Measurements from ENCODE around the gene ERCC1.
"Not testable (repeated sequence)": the region's sequence is repeated elsewhere in the genome, so short reads cannot be mapped to it uniquely, and the experiment has no call there.

The ERCC1 gene

DNA sequence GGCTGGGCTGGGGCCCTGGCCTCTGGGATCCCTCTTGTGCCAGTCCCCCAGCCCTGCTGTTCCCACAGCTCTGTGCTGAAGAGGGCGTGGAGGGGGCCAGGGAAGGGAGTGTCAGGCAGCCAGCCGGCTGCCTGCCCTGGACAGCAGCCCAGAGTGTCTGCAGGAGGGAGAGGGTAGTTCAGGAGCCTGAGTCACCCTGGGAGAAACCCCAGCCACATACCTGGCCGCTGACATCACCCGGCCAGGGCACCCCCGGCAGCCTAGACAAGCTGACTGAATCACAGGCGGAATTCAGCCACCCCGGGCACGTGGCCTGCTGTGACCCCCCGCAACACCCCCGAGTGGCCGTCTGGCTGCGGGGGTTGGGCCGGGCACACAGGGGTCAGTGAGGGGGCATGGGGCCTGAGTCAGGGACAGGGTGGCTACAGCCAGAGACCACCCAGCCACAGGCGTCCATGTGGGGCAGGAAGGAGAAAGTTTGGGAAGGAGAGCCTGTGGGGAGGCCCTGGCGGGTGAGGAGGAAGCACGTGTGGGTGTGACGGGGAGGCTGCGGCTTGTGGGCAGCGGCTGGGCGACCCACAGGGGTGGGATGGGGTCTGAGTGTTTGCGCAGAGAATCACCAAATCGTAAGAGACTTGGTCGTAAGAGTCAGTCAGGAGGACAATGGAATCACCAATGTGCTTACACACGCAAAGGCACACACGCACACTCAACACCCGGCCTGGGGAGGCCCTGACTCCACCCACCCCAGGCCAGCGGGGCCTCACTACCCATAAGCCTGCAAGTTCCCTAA, 32.2 kb upstream of the ERCC1 start:
- DNase-seq (ENCODE audit: low read depth in 2 of 2), result peak; percentile 53 to 57

DNA sequence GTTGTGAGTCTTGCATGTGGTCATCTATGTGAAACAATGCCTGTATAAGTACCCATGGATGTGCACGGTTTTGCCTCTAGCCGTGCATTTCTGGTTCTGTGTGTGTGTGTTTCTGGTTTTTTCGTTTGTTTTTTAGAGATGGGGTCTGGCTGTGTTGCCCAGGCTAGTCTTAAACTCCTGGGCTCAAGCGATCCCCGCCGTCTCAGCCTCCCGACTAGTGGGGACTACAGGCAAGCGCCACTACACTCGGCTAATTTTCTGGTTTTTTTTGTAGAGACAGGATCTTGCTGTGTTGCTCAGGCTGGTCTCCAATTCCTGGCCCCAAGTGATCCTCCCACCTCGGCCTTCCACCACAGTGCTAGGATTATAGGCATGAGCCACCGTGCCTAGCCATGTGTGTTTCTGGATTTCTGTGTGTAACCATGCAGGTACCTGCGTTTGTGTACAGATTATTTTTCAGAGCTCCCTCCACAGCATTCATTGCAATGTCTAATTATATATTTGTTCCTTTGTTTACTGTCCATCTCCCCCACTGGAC, 28.2 kb upstream of the ERCC1 start:
- no peak for DNase-seq (ENCODE audit: low read depth in 2 of 2)

DNA sequence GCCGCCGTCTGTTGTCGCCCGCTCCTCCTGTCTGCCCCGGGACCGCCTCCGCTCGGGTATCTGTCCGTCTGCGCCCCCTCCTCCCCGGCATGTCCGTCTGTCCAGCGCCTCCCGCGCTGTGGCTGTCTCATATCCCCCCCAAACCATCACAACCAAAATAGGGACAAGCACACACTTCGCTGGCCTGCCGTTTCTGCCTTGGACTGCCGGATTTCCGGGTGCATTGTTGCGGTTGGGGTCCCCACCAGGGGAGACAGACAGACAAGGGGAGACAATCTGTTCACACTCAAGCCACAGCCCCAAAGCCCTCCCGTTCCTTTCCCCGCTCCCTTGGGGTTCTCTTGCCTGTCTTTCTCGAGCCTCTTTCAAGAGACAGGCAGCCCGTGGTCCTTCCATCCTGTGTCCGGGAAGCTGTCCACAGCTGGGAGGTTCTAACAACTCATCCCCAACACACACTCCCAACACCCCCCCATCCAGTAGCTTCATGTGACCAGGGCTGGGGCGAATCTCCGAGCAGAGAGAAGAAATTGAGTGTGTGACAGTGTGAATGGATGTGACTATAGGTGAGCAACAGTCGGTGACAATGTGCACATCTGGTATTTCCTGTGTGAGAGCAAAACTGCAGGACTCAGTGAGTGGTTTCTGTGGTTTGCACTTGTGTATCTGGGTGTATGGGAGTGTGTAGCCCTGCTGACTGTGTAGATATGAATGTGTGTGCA, 27.6 kb upstream of the ERCC1 start:
- no peak for DNase-seq (ENCODE audit: low read depth in 2 of 2)

DNA sequence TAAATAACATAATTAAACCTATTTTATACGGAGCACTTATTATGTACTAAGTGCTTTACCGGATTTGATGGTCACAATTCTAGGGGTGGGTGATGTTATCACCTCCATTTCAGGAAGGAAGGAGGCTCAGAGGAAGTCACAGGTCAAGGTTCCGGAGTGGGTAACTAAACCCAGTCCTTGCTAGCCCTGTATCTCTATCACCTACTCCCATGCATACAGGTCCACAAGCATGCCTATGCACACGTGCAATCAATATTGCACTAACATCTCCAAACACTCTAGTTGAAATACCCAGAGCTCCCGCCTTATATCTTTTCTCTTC, 26.3 kb upstream of the ERCC1 start:
- no peak for DNase-seq (ENCODE audit: low read depth in 2 of 2)

DNA sequence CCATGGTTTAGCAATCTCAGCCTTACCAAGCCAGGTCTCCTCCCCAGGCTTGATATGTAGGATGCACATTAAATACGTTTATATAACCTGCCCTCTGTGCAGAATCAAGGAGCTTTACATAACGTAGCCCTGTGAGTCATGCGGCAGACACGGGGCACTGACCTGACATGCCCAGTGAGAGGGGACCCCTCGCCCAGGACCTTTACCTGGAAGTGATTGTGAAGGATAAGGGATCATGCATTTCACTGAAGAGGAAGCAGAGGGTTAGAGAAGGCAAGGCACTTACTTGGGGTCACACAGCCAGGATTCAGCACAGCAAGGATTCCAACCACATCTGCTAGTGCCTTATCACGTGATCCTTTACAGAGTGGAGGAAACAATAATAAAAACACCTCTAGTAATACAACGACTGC, 25.2 kb upstream of the ERCC1 start:
- no peak for DNase-seq (ENCODE audit: low read depth in 2 of 2)

DNA sequence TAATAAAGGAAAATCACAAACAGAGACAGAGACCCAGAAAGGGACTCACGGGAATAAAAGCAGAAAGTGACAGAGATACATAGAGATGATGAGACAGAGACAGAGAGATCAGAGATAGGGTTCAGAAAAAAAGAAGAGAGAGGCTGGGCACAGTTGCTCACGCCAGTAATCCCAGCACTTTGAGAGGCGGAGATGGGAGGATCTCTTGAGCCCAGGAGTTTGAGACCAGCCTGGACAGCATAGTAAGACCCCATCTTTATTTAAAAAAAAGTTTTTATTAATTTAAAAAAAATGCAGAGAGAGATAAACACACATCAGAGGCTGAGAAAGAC, 24.7 kb upstream of the ERCC1 start:
- no peak for DNase-seq (ENCODE audit: low read depth in 2 of 2)

DNA sequence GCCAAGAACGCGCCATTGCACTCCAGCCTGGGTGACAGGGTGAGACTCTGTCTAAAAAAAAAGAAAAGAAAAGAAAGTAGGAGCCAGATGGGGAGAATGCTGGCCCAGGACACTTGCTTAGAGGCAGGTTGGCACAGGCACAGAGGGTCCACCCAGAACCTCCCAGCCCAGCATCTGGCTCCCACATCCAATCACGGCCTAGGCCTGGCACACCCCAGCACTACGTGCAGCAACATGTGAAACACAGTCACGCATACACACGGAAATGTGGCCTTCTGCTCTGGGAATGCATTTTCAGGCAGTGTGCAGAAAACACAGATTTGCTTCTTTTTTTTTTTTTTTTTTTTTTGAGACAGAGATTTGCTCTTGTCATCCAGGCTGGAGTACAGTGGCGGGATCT, 23.2 kb upstream of the ERCC1 start:
- DNase-seq (ENCODE audit: low read depth in 2 of 2), result no peak

DNA sequence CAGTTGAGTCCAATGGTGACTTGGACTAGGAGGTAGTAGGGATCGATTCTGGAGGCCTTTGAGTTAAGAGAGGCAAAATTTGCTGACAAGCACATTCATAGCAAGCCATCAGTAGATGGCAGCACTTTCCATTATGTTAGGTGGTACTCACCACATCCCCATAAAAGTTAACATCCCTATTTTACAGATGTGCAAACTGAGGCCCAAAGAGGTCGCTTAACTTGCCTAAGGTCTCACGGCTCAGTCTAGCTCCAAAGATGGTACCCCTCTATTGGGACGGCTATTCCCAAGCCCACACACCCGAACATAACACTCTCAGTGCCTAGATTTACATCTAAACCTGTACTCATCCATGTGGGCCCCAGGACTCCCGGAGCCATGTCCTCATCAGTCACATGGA, 22.6 kb upstream of the ERCC1 start:
- DNase-seq (ENCODE audit: low read depth in 2 of 2), result no peak

DNA sequence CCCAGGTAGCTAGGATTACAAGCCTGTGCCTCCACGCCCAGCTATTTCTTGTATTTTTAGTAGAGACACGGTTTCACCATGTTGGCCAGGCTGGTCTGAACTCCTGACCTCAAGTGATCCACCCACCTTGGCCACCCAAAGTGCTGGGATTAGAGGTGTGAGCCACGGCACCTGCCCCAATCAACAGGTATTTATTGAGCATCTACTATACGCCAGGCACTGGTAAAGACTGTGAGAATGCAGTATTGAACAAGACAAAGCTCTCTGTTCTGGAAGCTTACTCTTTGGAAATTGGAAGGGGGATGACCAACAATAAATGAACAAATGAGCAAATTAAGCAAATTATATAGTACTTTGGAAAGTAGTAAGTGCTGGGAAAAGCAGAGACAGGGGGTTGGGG, 21.4 kb upstream of the ERCC1 start:
- no peak for DNase-seq (ENCODE audit: low read depth in 2 of 2)

DNA sequence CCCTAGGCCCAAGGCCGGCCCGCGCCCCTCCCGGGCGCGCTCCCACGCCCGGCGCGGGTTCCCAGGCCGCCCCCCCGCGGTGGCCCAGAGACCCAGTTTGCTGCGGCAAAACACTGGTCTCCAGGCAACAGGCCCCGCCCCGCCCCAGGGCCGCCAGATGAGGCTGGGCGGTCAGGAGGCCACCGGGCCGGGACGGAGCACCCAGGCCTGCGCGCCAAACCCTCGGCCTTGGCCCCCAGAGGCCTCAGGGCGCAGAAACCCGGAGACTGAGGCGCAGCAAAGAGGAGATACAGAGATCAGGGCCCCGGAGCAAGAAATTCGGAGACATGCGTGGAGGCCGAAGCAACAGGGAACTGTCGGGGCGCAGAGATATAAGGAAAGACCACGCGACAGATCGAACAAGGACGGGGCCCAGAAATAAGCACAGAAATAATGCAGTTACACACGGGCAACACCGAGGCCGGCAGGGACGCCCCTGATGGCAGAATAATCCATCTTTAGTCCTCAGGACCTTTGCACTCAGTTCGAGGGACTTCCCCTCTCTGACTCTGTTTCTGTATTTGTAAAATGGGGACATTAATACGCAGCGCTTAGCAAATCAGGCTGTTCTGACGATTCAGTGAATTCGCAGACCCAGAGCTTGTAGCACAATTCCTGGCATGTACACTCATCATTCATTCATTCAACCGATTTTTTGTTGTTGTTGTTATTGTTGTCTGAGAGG, 20.8 kb upstream of the ERCC1 start:
- DNase-seq (ENCODE audit: low read depth in 2 of 2), result peak; percentile 66 to 68

DNA sequence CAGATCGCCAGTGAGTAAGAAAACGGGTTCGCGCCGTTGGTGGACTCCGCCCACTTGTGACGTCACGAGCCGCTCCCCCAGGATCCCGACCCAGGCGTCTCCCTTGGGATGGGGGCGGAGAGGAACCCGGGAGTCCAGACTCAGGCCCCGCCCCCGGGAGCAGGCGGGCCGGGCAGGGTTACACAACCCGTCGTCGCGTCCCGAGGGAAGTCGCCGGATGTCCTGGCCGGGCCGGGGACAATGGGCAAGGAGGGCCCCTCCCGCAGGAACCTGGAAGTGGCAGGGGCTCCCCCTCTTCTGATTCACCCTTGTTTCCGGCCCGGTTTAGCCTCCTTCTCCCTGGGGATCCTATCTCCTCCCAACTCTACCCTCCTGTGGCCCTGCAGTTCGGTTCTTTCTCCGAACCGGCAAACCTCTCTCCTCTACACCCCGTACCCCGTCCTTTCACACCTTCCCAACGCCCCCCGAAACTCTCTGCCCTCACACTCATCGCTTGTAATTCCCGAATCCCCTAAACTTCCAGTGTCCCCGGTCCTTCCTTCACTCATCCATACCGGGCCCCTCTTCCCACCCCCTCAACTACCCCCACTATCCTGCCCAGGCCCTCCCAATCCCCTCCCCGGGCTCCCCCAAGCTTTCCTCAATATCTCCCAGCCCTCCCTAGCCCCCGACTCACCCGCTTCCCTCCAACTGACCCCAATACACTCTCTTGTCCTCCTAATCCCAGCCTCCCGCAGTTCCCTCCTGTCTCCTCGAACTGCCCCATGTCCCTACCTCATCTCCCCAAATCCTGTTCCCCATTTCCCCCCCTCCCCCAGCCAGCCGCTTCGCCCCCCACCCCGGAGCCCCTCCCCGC, 20.0 kb upstream of the ERCC1 start:
- peak in 1 of 2 donors; percentile 34 for DNase-seq (ENCODE audit: low read depth in 2 of 2)

DNA sequence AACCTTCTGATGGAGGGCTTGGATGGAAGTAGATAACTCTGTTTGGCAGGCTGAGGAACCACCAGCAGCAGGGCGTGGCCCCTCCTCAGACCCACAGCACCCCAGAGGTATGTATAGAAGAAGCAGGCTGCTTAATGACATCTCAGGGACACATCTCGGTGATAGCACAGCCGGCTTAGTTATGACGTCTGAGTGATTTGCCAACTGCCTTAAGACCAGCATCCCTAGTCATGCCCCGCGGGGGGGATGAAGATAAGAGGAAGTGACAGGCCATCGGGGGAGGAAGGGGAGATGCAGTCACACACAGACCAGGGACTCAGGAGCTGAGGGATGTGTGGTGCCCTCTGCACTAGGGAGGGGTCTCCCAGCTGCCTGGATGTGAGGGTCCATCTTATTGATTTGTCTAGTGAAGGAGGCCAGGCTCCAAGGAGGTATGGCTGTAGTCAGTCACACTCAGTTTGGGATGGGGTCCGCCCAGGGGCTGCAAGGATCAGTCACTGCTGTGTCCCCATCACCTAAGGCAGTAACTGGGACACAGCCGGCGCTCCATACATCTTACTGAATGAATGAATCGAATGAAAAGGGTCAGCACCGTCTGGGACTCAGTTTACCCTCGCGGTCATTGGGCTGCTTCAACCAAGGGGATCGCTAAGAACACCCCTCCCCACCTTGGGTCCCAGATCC, 19.2 kb upstream of the ERCC1 start:
- DNase-seq (ENCODE audit: low read depth in 2 of 2), result no peak

DNA sequence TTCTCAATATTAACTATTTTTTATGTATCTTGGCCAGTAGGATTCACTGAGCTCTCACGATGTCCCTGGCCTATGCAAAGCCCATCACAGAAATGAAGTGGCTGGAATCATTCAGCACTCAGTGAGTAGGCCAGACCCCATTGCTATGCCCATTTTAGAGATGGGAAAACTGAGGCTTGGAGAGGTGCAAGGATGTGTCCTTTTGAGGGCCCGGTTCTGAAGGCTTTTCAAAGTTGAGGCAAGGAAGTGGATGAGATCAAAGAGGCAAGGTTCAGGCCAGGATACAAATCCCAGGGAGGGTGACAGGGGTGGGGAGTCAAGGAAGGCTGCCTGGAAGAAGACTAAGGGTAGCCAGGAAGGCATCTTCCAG, 18.7 kb upstream of the ERCC1 start:
- no peak for DNase-seq (ENCODE audit: low read depth in 2 of 2)

DNA sequence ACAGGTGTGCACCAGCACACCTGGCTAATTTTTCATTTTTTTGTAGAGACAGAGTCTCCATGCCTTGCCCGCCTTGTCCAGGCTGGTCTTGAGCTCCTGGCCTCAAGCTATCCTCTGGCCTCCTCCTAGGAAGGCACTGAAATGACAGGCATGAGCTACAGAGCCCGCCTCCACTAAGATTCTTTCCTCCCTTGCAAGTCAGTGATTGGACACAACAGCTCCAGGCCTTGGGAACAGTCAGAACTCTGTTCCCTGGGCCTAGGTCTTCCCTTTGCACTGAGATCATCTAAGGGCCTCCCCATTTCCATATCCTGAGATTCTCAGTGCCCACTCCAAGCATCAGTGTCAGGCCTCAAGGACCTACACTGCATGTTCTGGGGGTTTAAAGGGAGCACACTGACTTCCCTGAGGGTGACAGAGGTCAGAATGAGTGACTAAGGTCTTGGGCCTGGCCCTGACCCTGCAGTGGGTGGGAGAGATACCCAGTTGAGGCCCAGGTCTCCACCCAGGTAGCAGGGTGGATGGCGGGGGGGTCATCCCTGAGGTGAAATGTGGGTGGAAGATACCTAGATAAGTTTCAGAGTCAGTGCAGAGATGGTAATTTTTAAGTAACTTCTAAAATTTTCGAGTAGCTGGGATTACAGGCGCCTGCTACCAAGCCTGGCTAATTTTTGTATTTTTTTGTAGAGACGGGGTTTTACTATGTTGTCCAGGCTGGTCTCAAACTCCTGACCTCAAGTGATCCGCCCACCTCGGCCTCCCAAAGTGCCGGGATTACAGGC, 17.3 kb upstream of the ERCC1 start:
- DNase-seq (ENCODE audit: low read depth in 2 of 2), result no peak

DNA sequence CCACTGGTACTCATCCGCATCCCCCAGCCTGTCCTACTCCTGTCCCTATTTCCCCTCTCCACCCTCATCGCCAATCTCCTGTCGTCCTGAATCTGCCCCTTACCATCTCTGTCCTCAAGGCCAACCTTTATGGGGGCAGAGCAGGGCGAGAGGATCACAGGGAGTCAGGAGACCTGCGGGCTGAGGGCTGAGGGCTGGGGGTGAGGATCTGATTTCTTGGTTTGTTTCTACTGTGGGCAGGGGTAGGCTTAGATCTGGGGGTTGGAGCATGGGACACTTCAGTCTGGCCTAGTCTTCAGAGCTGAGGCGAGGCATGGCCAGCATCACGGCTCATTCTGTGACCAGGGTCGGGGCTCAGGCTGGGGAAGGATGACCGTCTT, 16.5 kb upstream of the ERCC1 start:
- no peak for DNase-seq (ENCODE audit: low read depth in 2 of 2)

DNA sequence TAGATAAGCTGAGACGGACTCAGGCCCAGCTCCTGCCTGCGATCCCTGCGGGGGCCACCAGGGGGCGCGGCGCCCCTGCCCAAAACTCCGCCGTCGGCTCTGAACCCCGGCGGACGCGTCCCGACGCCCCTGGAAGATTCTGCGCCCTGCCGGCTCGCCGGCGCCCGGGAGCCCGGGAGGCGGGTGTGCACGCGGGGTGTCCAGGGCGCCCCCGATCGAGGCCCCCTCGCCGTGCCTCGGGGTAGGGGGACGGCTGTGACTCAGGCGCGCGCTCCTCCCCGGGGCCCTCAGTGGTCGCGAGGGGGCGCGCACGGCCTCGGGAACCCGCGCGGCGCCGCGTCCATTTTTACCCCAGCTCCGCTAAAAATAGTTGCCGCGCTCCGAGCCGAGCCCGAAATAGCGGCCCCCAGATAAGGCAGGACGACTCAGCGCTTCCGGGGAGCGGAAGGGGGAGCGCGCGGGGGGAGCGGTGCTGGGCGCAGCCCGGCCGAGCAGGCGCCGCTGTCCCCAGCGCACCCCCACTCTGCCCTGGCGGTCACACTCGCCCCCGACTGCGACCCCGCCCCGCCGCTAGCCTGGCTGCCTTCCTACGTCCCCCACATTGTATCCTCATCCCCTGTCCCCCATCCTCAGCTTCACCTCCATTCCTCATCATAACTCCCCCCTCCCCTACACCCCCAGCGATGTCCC, 16.0 kb upstream of the ERCC1 start:
- peak; percentile 75 to 78 for DNase-seq (ENCODE audit: low read depth in 2 of 2)

DNA sequence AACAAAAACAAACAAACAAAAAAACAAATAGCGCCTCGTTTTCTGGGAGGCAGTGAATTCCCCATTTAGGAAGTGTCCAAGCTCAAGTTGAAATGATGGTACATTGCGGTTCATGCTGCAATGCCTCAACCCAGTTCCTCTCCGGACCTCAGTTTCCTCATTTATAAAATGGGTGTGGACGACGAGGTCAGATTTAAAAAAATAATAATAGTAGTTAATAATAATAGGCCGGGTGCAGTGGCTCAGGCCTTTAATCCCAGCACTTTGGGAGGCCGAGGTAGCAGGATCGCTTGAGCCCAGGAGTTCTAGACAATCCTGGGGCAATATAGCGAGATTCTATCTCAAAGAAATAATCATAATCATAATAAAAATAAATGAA, 15.5 kb upstream of the ERCC1 start:
- DNase-seq (ENCODE audit: low read depth in 2 of 2), result no peak

DNA sequence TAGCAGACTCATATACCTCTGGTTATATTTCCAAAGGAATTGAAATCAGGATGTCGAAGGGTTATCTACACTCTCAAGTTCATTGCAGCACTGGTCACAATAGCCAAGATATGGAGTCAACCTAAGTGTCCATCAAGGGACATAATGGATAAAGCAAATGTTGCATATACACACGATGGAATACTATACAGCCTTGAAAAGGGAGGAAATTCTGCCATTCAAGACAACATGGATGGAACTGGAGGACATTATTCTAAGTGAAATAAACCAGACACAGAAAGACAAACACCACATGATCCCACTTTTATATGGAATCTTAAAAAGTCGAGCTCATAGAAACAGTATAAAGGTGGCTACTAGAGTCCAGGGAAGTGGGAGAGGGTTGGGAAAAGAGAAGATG, 13.6 kb upstream of the ERCC1 start:
- DNase-seq (ENCODE audit: low read depth in 2 of 2), result no peak

DNA sequence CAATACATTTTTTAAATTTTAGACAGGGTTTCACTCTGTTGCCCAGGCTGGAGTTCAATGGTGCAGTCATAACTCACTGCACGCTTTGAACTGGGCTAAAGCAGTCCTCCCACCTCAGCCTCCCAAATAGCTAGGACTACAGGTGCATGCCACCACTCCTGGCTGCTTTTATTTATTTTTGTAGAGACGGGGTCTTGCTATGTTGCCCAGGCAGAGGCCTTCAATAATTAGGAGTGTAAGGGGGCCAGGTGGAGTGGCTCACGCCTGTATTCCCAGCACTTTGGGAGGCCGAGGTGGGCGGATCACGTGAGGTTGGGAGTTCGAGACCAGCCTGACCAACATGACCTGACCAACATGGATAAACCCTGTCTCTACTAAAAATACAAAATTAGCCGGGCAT, 8.8 kb upstream of the ERCC1 start:
- not testable (repeated sequence) for DNase-seq (ENCODE audit: low read depth in 2 of 2)

DNA sequence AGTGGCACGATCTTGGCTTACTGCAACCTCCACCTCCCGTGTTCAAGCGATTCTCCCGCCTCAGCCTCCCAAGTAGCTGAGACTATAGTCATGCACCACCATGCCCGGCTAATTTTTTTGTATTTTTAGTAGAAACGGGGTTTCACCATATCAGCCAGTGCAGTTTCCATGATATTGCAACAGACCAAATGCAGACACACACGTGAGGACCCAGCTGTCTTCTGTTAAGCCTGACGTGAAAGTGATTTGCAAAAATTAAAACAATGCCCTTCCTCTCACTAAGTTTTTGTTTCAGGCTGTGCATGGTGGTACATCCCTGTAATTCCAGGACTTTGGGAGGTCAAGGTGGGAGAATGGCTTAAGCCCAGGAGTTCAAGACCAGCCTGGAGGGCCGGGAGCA, 7.3 kb upstream of the ERCC1 start:
- DNase-seq (ENCODE audit: low read depth in 2 of 2), result not testable (repeated sequence)
